ENCODE results near the gene PRRG3.

The PRRG3 gene

GRCh38 chrX:151710457-151710856 is 15.2 kb downstream of the PRRG3 start:
- DNase-seq = no peak

GRCh38 chrX:151711154-151711553 is 15.9 kb downstream of the PRRG3 start:
- no peak for DNase-seq

- no peak for DNase-seq
Observed at GRCh38 chrX:151711787-151712186, 16.5 kb downstream of the PRRG3 start.

GRCh38 chrX:151712253-151712652 is 17.0 kb downstream of the PRRG3 start:
- no peak for DNase-seq

- DNase-seq = no peak
Observed at GRCh38 chrX:151713849-151714248, 18.6 kb downstream of the PRRG3 start.

- no peak for DNase-seq
Observed at GRCh38 chrX:151714362-151714761, 19.1 kb downstream of the PRRG3 start.

- DNase-seq = no peak
Observed at GRCh38 chrX:151715752-151716151, 20.5 kb downstream of the PRRG3 start, which contains the start of gene FATE1. FATE1 (plus strand) TSS chrX:151716035; CDS start chrX:151716120, 85 bp downstream.

GRCh38 chrX:151722241-151722846 is 27.1 kb downstream of the PRRG3 start:
- no peak for DNase-seq

GRCh38 chrX:151723156-151723760 is 28.0 kb downstream of the PRRG3 start:
- DNase-seq = no peak

- no peak for DNase-seq
Observed at GRCh38 chrX:151724563-151725337, 29.5 kb downstream of the PRRG3 start.

- DNase-seq = no peak
Observed at GRCh38 chrX:151725338-151725614, 30.0 kb downstream of the PRRG3 start.

- no peak for DNase-seq
Observed at GRCh38 chrX:151726751-151727150, 31.5 kb downstream of the PRRG3 start.

- DNase-seq = no peak
Observed at GRCh38 chrX:151727346-151727745, 32.1 kb downstream of the PRRG3 start.

- no peak for DNase-seq
Observed at GRCh38 chrX:151729056-151729725, 33.9 kb downstream of the PRRG3 start.

- no peak for DNase-seq
Observed at GRCh38 chrX:151734446-151734845, 39.2 kb downstream of the PRRG3 start, which contains the start of gene CNGA2. CNGA2 (plus strand) TSS chrX:151734746; CDS start chrX:151738484, 3,738 bp downstream.

GRCh38 chrX:151735219-151735618 is 40.0 kb downstream of the PRRG3 start:
- DNase-seq = no peak

GRCh38 chrX:151736685-151737084 is 41.4 kb downstream of the PRRG3 start:
- DNase-seq = no peak

- no peak for DNase-seq
Observed at GRCh38 chrX:151737494-151737893, 42.2 kb downstream of the PRRG3 start.

- no peak for DNase-seq
Observed at GRCh38 chrX:151738751-151739150, 43.5 kb downstream of the PRRG3 start.

GRCh38 chrX:151741606-151742005 is 46.3 kb downstream of the PRRG3 start:
- no peak for DNase-seq

GRCh38 chrX:151742311-151742710 is 47.1 kb downstream of the PRRG3 start:
- DNase-seq = no peak

- DNase-seq = no peak
Observed at GRCh38 chrX:151743651-151744470, 48.6 kb downstream of the PRRG3 start.

- no peak for DNase-seq
Observed at GRCh38 chrX:151745651-151746050, 50.4 kb downstream of the PRRG3 start.
